NB4 (cell line): ENCODE results near the gene PSG4.
"Not testable (repeated sequence)": the region's sequence is repeated elsewhere in the genome, so short reads cannot be mapped to it uniquely, and the experiment has no call there.

Source experiments
- POLR2A ChIP-seq: IDR thresholded peaks from 2 replicates; pipeline ENCODE4 v1.6.1; 2011; ENCODE audit warnings: mild to moderate bottlenecking; ENCODE audit not compliant: insufficient read length; ENCODE audit errors: extremely low read depth
- TF ChIP-seq, protein P1 (sequence below): IDR thresholded peaks from one replicate; pipeline ENCODE4 v1.5.1; 2012; ENCODE audit warnings: low read depth, low read length

DNA sequence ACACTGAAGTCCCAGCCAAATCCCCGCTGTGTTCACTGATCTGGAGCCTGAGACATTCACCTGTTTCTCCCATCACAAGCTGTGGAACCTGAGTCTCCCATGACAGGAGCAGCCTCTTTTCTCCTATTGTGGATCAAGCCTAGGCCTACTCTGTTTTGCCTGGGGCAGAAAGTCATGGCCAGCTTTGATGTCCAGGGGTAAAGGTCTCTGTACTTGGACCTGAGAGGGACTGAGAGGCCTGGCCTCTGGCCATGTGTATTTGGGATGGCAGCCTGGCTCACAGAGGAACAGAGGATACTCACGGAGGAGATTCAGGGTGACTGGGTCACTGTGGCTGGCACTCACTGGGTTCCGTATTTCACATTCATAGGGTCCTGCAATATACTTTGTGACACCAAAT, 26.9 kb downstream of the PSG4 start:
- TF ChIP-seq, protein P1, sequence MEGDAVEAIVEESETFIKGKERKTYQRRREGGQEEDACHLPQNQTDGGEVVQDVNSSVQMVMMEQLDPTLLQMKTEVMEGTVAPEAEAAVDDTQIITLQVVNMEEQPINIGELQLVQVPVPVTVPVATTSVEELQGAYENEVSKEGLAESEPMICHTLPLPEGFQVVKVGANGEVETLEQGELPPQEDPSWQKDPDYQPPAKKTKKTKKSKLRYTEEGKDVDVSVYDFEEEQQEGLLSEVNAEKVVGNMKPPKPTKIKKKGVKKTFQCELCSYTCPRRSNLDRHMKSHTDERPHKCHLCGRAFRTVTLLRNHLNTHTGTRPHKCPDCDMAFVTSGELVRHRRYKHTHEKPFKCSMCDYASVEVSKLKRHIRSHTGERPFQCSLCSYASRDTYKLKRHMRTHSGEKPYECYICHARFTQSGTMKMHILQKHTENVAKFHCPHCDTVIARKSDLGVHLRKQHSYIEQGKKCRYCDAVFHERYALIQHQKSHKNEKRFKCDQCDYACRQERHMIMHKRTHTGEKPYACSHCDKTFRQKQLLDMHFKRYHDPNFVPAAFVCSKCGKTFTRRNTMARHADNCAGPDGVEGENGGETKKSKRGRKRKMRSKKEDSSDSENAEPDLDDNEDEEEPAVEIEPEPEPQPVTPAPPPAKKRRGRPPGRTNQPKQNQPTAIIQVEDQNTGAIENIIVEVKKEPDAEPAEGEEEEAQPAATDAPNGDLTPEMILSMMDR, result not testable (repeated sequence)
- TF ChIP-seq POLR2A, result not testable (repeated sequence)
